ENCODE data around the gene CACNA1E.

DNA sequence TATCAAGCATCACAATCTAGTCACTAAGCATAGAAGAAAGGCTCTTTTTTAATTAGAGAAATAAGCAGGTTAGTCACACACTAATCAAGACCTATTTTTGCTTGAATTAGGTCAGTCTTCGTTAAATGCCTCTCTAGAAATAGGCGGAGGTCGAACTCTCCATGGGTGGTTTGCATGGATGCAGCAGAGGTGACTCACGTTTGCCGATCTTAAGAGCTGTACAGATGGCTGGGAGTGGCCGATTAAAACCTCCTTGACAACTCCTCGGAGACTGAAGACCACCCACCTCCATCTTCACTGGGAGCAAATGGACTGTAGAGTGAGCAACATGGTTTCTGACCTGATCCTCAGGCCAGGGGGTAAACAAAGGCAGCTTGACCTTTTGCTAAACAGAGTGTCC, 328.9 kb downstream of the CACNA1E start:
- TF ChIP-seq, protein P1, sequence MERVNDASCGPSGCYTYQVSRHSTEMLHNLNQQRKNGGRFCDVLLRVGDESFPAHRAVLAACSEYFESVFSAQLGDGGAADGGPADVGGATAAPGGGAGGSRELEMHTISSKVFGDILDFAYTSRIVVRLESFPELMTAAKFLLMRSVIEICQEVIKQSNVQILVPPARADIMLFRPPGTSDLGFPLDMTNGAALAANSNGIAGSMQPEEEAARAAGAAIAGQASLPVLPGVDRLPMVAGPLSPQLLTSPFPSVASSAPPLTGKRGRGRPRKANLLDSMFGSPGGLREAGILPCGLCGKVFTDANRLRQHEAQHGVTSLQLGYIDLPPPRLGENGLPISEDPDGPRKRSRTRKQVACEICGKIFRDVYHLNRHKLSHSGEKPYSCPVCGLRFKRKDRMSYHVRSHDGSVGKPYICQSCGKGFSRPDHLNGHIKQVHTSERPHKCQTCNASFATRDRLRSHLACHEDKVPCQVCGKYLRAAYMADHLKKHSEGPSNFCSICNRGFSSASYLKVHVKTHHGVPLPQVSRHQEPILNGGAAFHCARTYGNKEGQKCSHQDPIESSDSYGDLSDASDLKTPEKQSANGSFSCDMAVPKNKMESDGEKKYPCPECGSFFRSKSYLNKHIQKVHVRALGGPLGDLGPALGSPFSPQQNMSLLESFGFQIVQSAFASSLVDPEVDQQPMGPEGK (CRISPR knock-in tag; IDR thresholded peaks at IDR 0.05; ENCODE audit: borderline replicate concordance), result no peak
- TF ChIP-seq OSR1 (CRISPR knock-in tag; IDR thresholded peaks at IDR 0.05) (no peak), ZFP3 (CRISPR knock-in tag; IDR thresholded peaks at IDR 0.05) (no peak), GLIS3 (CRISPR knock-in tag; IDR thresholded peaks at IDR 0.05) (no peak), ZFP30 (CRISPR knock-in tag; IDR thresholded peaks at IDR 0.05) (no peak), ZNF70 (CRISPR knock-in tag; IDR thresholded peaks at IDR 0.05) (no peak), TCF4 (CRISPR knock-in tag; IDR thresholded peaks at IDR 0.05; ENCODE audit: borderline replicate concordance) (no peak)
- TF ChIP-seq, protein P2, sequence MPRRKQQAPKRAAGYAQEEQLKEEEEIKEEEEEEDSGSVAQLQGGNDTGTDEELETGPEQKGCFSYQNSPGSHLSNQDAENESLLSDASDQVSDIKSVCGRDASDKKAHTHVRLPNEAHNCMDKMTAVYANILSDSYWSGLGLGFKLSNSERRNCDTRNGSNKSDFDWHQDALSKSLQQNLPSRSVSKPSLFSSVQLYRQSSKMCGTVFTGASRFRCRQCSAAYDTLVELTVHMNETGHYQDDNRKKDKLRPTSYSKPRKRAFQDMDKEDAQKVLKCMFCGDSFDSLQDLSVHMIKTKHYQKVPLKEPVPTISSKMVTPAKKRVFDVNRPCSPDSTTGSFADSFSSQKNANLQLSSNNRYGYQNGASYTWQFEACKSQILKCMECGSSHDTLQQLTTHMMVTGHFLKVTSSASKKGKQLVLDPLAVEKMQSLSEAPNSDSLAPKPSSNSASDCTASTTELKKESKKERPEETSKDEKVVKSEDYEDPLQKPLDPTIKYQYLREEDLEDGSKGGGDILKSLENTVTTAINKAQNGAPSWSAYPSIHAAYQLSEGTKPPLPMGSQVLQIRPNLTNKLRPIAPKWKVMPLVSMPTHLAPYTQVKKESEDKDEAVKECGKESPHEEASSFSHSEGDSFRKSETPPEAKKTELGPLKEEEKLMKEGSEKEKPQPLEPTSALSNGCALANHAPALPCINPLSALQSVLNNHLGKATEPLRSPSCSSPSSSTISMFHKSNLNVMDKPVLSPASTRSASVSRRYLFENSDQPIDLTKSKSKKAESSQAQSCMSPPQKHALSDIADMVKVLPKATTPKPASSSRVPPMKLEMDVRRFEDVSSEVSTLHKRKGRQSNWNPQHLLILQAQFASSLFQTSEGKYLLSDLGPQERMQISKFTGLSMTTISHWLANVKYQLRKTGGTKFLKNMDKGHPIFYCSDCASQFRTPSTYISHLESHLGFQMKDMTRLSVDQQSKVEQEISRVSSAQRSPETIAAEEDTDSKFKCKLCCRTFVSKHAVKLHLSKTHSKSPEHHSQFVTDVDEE (CRISPR knock-in tag; IDR thresholded peaks at IDR 0.05), result no peak
- TF ChIP-seq, protein P3, sequence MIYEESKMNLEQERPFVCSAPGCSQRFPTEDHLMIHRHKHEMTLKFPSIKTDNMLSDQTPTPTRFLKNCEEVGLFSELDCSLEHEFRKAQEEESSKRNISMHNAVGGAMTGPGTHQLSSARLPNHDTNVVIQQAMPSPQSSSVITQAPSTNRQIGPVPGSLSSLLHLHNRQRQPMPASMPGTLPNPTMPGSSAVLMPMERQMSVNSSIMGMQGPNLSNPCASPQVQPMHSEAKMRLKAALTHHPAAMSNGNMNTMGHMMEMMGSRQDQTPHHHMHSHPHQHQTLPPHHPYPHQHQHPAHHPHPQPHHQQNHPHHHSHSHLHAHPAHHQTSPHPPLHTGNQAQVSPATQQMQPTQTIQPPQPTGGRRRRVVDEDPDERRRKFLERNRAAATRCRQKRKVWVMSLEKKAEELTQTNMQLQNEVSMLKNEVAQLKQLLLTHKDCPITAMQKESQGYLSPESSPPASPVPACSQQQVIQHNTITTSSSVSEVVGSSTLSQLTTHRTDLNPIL (CRISPR knock-in tag; IDR thresholded peaks at IDR 0.05; ENCODE audit: low read depth), result no peak

Data from SK-N-SH treated with all-trans-retinoic acid at 6 μM for 48 hours (cell line).